ENCODE results near the gene ZFAND3. TPM values are rescaled to one million over a fixed set of nuclear protein-coding genes. Genes with fewer than 3 reads are reported as not detected.

The ZFAND3 gene
- total RNA-seq, 1 experiment from 2014 or later, result 64.0 TPM

DNA sequence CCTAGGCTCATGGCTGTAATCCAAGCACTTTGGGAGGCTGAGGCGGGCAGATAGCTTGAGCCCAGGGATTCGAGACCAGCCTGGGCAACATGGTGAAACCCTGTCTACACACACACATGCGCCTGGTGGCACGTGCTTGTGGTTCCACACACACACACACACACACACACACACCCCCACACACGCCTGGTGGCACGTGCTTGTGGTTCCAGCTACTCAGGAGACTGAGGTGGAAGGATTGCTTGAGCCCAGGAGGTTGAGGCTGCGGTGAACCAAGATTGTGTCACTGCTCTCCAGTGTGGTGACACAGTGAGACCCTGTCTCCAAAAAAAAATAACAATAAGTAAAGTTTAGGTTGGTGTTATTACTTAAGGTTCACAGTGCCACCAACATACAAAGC is 165.8 kb downstream of the ZFAND3 start:
- Histone ChIP-seq H3K27me3 (replicated peaks; ENCODE audit: insufficient read depth, low read depth, low read length, poor library complexity) (no peaks in the 10 kb centered on the region), H3K4me1 (ENCODE audit: insufficient read depth, low read length, poor library complexity, severe bottlenecking) (peaks cover 30% of the 10 kb centered on the region), H3K9me3 (ENCODE audit: low read depth, low read length, poor library complexity, severe bottlenecking) (no peaks in the 10 kb centered on the region), H3K27ac (ENCODE audit: low read depth, low read length, poor library complexity, severe bottlenecking) (no peak overlapping the region), H3K36me3 (ENCODE audit: insufficient read depth, low read length, poor library complexity, severe bottlenecking) (no peaks in the 10 kb centered on the region), H3K4me3 (ENCODE audit: low read depth, low read length, poor library complexity, severe bottlenecking) (no peak overlapping the region)
- ChIA-PET CTCF (no interaction called here), POLR2A (ENCODE audit: low non-redundant PET) (no interaction called here)
- no peak for DNase-seq (ENCODE audit: low spot score)
- BruUV-seq (replicated peaks), result no TSS peak
- intact Hi-C loops (cut with micrococcal nuclease; ENCODE audit: unreplicated experiment), result no loop called here
- TF ChIP-seq, protein P1, sequence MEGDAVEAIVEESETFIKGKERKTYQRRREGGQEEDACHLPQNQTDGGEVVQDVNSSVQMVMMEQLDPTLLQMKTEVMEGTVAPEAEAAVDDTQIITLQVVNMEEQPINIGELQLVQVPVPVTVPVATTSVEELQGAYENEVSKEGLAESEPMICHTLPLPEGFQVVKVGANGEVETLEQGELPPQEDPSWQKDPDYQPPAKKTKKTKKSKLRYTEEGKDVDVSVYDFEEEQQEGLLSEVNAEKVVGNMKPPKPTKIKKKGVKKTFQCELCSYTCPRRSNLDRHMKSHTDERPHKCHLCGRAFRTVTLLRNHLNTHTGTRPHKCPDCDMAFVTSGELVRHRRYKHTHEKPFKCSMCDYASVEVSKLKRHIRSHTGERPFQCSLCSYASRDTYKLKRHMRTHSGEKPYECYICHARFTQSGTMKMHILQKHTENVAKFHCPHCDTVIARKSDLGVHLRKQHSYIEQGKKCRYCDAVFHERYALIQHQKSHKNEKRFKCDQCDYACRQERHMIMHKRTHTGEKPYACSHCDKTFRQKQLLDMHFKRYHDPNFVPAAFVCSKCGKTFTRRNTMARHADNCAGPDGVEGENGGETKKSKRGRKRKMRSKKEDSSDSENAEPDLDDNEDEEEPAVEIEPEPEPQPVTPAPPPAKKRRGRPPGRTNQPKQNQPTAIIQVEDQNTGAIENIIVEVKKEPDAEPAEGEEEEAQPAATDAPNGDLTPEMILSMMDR (conservative IDR thresholded peaks at IDR 0.05; ENCODE audit: low read depth, low read length), result no peak
- no peak for TF ChIP-seq EZH2 (IDR thresholded peaks at IDR 0.05; ENCODE audit: borderline replicate concordance, low read depth, low read length, poor library complexity, severe bottlenecking)

DNA sequence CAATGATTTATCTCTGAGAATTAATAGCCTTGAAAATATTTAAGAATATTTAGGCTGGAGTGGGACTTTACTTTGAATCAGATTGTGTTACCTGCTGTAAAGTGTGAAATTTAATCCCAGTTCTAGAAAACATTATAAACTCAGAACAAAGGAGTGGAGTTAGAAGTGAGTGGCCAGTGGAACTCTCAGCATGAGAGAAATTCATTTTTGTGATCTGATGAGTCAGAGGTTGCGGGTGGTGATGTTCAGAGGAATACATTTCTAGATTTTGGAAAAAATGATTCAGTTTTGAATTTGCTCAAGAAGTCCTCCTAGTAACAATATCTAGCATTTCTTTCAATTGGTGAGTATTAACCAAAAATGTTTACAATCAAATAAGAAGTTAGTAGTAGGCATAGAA is 167.5 kb downstream of the ZFAND3 start:
- ChIA-PET POLR2A (ENCODE audit: low non-redundant PET) (no interaction called here), CTCF (no interaction called here)
- H3K27ac ChIP-seq (ENCODE audit: low read depth, low read length, poor library complexity, severe bottlenecking), result no peak overlapping the region
- BruUV-seq (replicated peaks), result no TSS peak
- no peak overlapping the region for H3K4me3 ChIP-seq (ENCODE audit: low read depth, low read length, poor library complexity, severe bottlenecking)
- TF ChIP-seq, protein P1 (conservative IDR thresholded peaks at IDR 0.05; ENCODE audit: low read depth, low read length), result no peak
- H3K4me1 ChIP-seq (ENCODE audit: insufficient read depth, low read length, poor library complexity, severe bottlenecking), result peaks cover 34% of the 10 kb centered on the region
- intact Hi-C loops (cut with micrococcal nuclease; ENCODE audit: unreplicated experiment), result no loop called here
- no peaks in the 10 kb centered on the region for H3K9me3 ChIP-seq (ENCODE audit: low read depth, low read length, poor library complexity, severe bottlenecking)
- no peaks in the 10 kb centered on the region for H3K36me3 ChIP-seq (ENCODE audit: insufficient read depth, low read length, poor library complexity, severe bottlenecking)
- no peaks in the 10 kb centered on the region for H3K27me3 ChIP-seq (replicated peaks; ENCODE audit: insufficient read depth, low read depth, low read length, poor library complexity)
- no peak for DNase-seq (ENCODE audit: low spot score)

DNA sequence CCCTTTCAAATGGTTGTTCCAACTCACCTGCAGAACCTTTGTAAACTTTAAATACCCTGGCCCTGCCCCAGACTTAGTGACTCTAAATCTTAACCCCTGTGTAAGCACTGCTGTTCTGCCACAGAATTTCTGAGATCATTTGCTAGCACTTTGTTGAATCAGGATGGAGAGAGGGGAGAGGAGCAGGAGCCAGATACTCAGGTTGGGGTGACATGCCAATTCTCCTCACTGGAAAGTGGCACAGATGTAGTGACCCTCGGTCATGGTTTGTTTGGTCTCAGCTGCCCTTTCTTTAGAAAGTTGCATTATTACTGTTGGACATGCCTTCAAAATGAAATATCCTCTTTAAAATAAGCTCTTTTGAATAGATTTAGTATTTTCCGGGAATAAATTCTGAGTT is 168.0 kb downstream of the ZFAND3 start:
- CTCF ChIA-PET, result no interaction called here
- Histone ChIP-seq H3K4me1 (ENCODE audit: insufficient read depth, low read length, poor library complexity, severe bottlenecking) (peaks cover 39% of the 10 kb centered on the region), H3K27ac (ENCODE audit: low read depth, low read length, poor library complexity, severe bottlenecking) (no peak overlapping the region), H3K9me3 (ENCODE audit: low read depth, low read length, poor library complexity, severe bottlenecking) (no peaks in the 10 kb centered on the region), H3K4me3 (ENCODE audit: low read depth, low read length, poor library complexity, severe bottlenecking) (no peak overlapping the region), H3K36me3 (ENCODE audit: insufficient read depth, low read length, poor library complexity, severe bottlenecking) (no peaks in the 10 kb centered on the region), H3K27me3 (replicated peaks; ENCODE audit: insufficient read depth, low read depth, low read length, poor library complexity) (no peaks in the 10 kb centered on the region)
- no TSS peak for BruUV-seq (replicated peaks)
- DNase-seq (ENCODE audit: low spot score), result no peak
- no peak for TF ChIP-seq EZH2 (IDR thresholded peaks at IDR 0.05; ENCODE audit: borderline replicate concordance, low read depth, low read length, poor library complexity, severe bottlenecking)
- TF ChIP-seq, protein P1 (conservative IDR thresholded peaks at IDR 0.05; ENCODE audit: low read depth, low read length), result no peak
- POLR2A ChIA-PET (ENCODE audit: low non-redundant PET), result no interaction called here
- intact Hi-C loops (cut with micrococcal nuclease; ENCODE audit: unreplicated experiment), result no loop called here
